GM06990 (cell line): Measurements from ENCODE around the gene CPEB1.

Experiments used
- DNase-seq: peaks from one replicate; pipeline ENCODE4 v3.0.0-alpha.2; 2011; ENCODE audit not compliant: insufficient read length; ENCODE audit errors: extremely low read depth
- H3K27me3 ChIP-seq: replicated peaks from 2 replicates; pipeline ENCODE4 v1.6.0; 2011; ENCODE audit warnings: low read length; ENCODE audit not compliant: control insufficient read depth, insufficient read depth
- H3K36me3 ChIP-seq: 2 replicates; pipeline ENCODE4 v1.5.1; 2011; ENCODE audit warnings: low read length; ENCODE audit not compliant: control insufficient read depth, insufficient read depth
- H3K4me3 ChIP-seq: replicated peaks from 2 replicates; pipeline ENCODE4 v1.5.1; 2011; ENCODE audit warnings: low read depth, mild to moderate bottlenecking, control low read depth, low read length
- CTCF ChIP-seq: IDR thresholded peaks from 2 replicates; pipeline ENCODE4 v1.5.1; 2011; ENCODE audit warnings: low read length, control low read depth, mild to moderate bottlenecking, inconsistent platforms; ENCODE audit not compliant: insufficient read depth, poor library complexity, severe bottlenecking

Gene CPEB1

GRCh38 chr15:82570721-82571508 is 76.2 kb downstream of the CPEB1 start:
- no peak for DNase-seq
- H3K36me3 ChIP-seq, result peaks cover 3% of the 10 kb centered on the region
- H3K27me3 ChIP-seq, result no peaks in the 10 kb centered on the region; the same call in 1 of the 2 replicates
- H3K4me3 ChIP-seq, result no peak overlapping the region
- TF ChIP-seq CTCF, result no peak

GRCh38 chr15:82569834-82570233 is 77.3 kb downstream of the CPEB1 start:
- Histone ChIP-seq H3K27me3 (no peaks in the 10 kb centered on the region; the same call in 1 of the 2 replicates), H3K4me3 (no peak overlapping the region), H3K36me3 (peaks cover 3% of the 10 kb centered on the region)
- TF ChIP-seq CTCF, result no peak
- DNase-seq, result no peak

GRCh38 chr15:82568986-82569385 is 78.2 kb downstream of the CPEB1 start:
- Histone ChIP-seq H3K27me3 (no peaks in the 10 kb centered on the region; the same call in 1 of the 2 replicates), H3K4me3 (no peak overlapping the region), H3K36me3 (peaks cover 3% of the 10 kb centered on the region)
- DNase-seq, result no peak
- TF ChIP-seq CTCF, result no peak

GRCh38 chr15:82567661-82568060 is 79.5 kb downstream of the CPEB1 start:
- no peak for DNase-seq
- H3K36me3 ChIP-seq, result peaks cover 3% of the 10 kb centered on the region
- no peaks in the 10 kb centered on the region; the same call in 1 of the 2 replicates for H3K27me3 ChIP-seq
- no peak for TF ChIP-seq CTCF
- no peak overlapping the region for H3K4me3 ChIP-seq

GRCh38 chr15:82566690-82567089 is 80.5 kb downstream of the CPEB1 start:
- DNase-seq, result no peak

More at GRCh38 chr15:82566690-82567089, 80.5 kb downstream of the CPEB1 start:
- Histone ChIP-seq H3K27me3 (no peaks in the 10 kb centered on the region), H3K36me3 (peaks cover 3% of the 10 kb centered on the region), H3K4me3 (no peak overlapping the region)
- no peak for TF ChIP-seq CTCF
